GM19452 (cell line): Measurements from ENCODE around the gene TFCP2L1.
A peak's percentile ranks its signal among the peaks of the same experiment; 100 is the strongest.
"Not testable (repeated sequence)": the region's sequence is repeated elsewhere in the genome, so short reads cannot be mapped to it uniquely, and the experiment has no call there.

ENCODE experiments used
- ATAC-seq: cut with Tn5 transposase; IDR thresholded peaks from one replicate; pipeline ENCODE4 v1.9.1; 2021; ENCODE audit not compliant: unreplicated experiment

The TFCP2L1 gene, protein sequence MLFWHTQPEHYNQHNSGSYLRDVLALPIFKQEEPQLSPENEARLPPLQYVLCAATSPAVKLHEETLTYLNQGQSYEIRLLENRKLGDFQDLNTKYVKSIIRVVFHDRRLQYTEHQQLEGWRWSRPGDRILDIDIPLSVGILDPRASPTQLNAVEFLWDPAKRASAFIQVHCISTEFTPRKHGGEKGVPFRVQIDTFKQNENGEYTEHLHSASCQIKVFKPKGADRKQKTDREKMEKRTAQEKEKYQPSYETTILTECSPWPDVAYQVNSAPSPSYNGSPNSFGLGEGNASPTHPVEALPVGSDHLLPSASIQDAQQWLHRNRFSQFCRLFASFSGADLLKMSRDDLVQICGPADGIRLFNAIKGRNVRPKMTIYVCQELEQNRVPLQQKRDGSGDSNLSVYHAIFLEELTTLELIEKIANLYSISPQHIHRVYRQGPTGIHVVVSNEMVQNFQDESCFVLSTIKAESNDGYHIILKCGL

DNA sequence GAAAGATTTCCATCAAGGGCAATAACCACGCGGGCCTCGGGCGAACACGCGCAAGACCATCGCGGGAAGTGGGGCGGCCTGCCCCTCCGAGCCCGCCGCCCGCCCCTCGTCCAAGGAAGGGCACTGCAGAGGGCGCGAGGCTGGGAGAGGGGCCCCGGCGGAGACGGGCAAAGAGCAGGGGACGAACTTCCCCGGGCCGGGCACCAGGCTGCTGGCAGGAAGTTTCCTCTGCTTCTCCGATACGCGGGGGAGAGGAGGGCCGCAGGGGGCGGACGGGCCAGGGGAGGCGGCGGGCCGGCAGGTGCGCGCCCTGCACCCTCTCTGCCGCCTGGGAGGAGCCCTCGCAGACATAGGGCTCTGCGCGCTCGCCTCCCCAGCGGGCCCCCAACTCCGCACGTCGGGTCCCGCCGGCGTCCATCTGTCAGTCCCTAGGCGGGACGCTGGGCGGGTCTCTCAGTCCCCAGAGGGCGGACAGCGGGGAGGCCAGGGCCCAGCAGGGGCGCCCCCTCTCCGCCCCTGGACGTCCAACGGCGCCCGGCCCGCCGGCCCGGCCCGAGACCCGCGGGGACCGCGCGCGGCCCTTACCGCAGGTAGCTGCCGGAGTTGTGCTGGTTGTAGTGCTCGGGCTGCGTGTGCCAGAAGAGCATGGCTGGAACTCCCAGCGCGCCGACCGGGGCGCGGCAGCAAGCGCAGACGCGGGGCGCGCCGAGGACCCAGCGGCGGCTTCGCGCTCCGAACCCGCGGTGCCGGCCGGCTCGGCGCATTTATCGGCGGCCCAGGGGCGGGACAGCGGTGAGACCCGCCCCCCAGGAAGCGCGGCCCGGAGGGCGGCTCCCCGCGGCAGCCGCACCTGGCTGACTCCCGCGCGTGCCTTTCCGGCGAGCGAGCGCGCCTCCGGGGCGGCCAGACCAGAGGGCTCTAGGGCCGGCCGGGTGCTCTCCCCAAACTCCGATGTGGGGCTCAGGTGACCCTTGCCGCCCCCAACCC is at the start of gene TFCP2L1:
Gene TFCP2L1, minus strand, starts transcription at position 740 of the 987 bp plus-strand sequence. Its CDS starts 93 bp downstream, at position 647.
- no peak for ATAC-seq

DNA sequence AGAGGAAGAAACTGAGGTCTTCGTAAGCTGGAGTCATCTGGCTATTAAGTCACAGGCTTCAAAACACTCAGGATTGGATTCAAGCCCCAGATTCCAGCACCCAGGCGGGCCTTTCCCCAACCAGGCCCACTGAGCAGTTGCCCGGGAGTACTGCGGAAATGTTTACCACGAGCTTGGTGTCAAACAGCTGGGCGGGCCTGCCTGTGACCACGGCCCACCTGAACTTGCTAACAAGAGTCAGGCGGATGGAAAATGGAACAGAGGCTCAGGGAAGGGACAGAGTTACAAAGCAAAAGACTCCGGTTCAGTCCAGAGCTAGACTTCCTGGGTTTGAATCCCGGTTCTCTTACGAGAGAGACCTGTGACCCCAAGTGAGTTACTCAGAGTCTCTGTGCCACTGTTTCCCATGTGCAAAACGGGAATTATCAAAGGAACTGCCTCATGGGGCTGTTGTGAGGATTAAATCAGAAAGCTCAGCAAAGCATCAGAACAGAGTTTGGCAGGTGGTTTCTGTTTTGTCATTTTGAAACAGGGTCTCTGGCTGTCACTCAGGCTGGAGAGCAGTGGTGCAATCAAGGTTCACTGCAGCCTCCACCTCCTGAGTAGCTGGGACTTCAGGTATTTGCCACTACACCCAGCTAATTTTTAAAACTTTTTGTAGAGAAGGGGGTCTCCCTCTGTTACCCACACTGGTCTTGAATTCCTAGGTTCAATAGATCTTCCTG is 49.0 kb upstream of the TFCP2L1 start:
- peak; percentile 83 for ATAC-seq

DNA sequence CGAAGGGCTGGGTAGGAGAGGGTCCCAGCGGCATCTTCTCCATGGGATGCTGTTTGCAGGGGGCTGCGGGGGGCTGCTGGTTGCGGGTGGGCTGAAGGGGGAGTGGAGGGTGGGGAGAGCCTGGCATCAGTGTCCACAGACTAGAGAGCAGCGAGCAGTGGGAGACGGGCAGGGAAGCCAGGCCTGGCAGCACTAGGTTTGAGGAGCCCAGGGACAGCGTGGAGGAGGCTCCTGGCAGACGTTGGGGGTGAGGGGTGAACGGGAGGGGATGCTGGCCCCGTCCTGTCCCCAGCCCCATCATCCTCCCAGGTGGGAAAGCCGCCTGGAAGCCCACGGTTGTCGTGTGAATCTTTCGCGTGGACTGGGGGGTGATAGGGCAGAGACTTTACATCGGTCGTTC is 48.2 kb upstream of the TFCP2L1 start:
- no peak for ATAC-seq

DNA sequence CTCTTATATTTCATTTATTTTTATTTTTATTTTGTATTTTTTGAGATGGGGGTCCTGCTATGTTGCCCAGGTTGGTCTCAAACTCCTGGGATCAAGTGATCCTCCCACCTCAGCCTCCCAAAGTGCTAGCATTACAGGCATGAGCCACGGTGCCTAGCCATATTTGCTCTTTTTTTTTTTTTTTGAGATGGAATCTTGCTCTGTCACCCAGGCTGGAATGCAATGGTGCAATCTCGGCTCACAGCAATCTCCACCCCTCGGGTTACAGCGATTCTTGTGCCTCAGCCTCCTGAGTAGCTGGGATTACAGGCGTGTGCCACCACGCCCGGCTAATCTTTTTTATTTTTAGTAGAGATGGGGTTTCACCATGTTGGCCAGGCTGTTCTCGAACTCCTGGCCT is 46.3 kb upstream of the TFCP2L1 start:
- not testable (repeated sequence) for ATAC-seq

DNA sequence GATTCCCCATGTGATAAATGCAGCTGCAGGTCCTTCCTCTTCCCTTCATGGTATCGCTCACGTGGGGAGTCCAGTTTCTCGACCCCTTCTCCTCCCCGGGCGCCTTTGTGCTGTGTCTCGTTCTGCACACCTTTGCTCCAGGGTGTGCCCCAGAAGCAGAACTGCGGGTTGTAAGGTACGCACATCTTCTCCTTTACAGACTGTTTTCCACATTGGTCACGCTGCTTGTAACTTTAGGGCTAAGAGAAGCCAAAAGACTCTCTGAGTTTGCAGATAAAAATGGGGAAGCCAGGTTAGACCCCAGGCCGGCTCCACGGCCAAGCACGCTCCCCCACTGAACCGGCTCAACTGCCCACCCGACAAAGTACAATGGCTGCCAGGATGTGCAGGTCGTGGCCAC is 45.9 kb upstream of the TFCP2L1 start:
- ATAC-seq: no peak

DNA sequence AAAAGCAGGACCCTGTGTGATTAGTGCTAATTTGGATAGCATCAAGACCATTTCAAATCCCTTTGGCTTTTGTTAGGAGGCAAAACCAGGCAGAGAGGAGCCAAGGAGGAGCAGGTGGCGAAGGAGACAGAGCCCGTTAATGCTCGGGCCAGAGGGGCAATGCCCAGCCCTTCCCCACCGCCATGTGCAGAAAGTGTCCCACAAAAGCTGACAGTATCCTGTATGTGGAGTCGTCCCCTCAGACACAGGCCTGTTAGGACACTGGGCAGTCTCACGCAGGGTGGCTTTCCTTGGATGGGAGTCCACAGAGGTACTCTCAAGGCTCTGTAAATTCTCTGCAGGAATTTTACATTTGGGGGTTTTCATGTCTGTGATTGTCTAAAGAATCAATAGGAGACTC is 44.8 kb upstream of the TFCP2L1 start:
- no peak for ATAC-seq

DNA sequence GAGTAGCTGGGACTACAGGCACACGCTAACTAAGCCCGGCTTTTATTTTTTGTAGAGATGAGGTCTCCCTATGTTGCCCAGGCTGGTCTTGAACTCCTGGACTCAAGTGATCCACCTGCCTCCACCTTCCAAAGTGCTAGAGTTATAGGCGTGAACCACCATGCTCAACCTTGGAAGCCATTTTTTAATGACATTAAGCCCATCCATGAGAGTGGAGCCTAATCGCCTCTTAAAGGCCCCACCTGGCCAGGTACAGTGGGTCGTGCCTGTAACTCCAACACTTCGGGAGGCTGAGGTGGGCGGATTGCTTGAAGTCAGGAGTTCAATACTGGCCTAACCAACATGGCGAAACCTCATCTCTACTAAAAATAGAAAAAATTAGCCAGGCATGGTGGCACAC is 41.6 kb upstream of the TFCP2L1 start:
- ATAC-seq: no peak

DNA sequence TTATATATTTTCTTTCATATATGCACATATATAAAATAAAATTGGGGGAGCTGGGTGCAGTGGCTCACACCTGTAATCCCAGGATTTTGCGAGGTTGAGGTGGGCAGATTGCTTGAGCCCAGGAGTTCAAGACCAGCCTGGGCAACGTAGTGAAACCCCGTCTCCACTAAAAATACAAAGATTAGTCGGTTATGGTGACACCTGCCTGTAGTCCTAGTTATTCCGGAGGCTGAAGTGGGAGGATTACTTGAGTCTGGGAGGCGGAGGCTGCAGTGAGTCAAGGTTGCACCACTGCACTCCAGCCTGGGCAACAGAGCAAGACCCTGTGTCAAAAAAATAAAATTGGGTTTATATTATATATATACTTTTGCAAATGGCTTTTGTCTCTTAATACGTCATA is 39.6 kb upstream of the TFCP2L1 start:
- no peak for ATAC-seq

DNA sequence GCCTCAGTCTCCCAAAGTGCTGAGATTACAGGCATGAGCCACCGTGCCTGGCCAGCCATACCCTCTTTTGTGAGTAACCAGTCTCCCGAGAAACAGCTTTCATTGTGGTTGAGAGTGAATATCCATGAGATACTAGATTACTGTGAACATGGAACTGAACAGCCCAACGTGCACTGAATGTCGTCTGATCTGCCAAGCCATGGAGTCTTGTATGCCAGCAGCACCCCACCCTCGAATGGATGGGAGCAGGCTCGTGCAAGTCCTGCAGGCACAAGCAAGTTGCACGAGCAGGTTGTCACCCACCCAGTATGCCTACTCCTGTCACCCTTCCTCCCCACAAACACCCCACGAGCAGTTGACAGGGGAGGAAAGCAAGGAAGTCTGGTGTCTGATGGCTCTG is 36.5 kb upstream of the TFCP2L1 start:
- no peak for ATAC-seq

DNA sequence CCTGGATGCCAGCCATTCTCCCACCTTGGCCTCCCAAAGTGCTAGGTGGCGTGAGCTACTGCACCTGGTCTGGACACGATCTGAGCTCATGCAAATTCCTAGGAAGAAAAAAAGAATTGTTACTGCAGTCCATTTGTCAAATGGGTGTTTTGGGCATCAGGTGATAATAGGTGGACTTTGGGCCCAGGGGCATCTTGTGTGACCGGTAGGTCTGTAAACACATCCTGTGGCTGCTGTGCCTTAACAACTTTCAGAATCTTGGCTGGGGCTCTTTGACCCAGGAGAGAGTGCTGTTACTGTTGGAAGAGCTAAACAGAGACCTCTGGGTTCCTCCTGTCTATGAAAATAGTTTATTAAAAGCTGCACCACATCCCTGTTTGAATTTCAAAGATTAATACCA is 34.9 kb upstream of the TFCP2L1 start:
- ATAC-seq: no peak

DNA sequence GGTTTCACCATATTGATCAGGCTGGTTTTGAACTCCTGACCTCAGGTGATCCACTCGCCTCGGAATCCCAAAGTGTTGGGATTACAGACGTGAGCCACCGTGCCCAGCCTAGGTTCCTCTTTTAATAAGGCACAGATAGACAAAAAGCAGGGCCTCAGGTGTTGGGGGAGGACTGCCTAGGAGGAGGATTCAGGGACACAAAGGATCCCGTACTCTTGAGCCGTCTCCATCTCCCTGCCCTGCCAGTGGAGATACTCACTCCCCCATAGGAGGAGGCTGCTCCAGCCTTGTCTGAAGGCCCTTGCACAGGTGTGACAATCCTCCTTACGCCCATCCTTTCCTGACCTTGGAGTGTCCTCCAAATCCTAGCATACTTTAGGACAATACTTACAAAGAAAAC is 32.0 kb upstream of the TFCP2L1 start:
- ATAC-seq: no peak

DNA sequence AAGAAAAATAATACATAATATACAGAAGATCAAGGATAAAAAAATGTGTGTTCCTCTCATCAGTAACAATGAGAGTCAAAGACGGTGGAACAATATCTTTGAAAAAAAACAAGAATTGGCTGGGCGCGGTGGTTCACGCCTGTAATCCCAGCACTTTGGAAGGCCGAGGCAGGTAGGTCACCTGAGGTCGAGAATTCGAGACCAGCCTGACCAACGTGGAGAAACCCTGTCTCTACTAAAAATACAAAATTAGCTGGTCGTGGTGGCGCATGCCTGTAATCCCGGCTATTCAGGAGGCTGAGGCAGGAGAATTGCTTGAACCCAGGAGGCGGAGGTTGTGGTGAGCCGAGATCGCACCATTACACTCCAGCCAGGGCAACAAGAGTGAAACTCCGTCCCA is 28.7 kb upstream of the TFCP2L1 start:
- ATAC-seq: not testable (repeated sequence)

DNA sequence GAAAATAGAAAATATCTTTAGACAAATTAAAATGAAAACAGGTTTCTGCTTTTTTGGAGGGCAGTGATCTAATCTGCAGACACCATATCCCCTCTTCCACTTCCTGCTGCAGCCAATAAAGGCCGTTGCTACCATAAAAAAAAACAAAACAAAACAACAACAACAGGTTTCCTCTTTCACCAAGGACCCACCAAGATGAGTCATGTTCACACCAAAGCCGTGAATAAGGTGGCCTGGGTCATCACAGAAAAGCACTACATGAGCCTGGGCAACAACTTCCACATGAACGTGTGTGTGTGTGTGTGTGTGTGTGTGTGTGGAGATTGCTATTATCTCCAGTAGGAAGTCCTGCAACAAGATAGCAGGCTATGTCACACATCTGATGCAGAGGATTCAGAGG is 24.8 kb upstream of the TFCP2L1 start:
- ATAC-seq: peak; percentile 97

DNA sequence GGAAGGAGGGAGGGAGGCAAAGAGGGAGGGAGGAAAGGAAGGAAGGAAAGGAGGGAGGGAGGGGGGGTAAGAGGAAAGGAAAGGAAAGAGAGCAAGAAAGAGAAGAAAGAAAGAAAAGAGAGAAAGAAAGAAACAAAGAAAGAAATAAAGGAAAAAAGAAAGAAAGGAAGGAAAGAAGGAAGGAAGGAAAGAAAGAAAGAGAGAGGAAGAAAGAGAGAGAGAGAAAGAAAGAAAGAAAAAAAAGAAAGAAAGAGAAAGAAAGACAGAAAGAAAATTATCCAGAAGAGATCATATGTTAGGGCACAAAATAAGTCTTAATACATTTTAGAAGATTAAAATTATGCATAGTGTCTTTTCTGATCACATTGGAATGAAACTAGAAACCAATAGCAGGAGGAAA is 24.3 kb upstream of the TFCP2L1 start:
- no peak for ATAC-seq

DNA sequence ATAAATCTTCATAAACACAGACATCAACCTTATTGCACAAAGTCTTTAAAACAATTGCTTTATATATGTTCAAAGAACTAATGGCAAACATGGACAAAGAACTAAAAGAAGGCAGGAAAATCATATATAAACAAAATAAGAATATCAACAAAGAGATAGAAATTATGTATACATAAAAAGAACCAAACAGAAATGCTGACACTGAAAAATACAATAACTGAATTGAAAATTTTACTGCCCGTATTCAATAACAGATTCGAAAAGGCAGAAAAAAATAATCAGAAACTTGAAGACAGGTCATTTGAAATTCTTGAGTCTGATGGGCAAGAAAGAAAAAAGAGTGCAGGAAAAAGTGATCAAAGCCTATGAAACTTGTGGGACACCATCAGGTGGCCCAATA is 22.0 kb upstream of the TFCP2L1 start:
- ATAC-seq: no peak

DNA sequence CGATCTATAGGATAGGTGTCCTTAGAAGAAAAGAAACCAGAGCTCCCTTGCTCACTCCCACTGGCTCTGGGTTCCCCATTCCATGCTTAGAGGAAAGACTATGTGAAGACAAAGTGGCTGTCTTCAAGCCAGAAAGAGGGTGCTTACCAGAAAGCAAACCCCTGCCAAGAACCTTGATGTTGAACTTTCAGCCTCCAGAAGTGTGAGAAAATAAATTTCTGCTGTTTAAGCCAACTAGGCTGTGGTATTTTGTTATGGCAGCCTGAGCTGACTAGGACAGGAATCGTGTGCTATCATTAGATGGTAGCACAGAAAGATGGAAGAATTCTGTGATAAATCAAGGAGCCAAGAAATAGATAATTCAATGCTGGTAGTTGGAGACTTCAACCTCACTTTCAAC is 19.9 kb upstream of the TFCP2L1 start:
- ATAC-seq: no peak

DNA sequence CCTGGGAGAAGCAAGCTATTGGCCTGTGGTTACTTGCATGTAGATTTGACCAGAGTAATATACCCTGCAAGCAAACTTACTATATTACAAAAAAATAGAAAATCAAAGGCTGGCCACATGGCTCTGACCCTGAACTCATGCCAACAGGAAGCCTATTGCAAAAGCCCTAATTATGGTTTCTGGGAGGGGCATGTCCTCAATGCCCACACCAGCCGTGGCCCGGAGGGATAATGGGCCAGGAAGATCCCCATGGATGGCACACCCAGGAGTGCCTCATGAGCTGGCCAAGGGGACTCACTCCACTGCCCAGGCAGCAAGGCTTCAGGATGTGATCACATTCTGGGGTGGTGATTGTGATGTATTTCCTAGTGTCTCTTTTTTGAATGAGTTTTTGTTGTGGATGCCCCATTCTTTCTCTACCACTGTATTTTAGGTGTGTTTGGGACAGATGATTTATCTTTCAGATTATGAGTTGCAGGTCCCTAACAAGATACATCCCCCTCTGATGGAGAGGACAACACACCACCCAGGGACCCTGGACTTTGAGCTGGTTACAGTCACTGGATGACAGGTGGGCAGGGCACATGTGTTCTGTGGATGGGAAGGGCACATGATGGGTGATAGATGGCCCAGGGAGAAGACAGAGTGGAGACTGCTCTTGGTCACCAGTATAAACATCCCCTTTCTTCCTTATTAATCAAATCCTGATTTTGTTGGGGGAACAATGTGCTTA is 18.7 kb upstream of the TFCP2L1 start:
- no peak for ATAC-seq

DNA sequence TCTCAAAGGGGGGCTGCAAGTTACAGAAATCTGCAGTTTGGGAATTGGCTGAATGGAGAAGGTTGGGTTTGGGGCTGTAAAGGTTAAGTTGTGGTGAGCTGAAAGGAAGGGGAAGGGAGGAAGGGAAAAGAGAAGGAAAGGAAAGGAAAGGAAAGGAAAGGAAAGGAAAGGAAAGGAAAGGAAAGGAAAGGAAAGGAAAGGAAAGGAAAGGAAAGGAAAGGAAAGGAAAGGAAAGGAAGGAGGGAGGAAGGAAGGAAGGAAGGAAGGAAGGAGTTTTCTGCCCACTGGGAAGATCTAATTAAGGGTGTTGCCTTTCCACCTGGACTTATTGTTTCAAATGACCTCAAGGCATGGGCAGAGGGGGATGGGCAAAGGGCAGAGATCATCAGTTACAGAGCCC is 16.2 kb upstream of the TFCP2L1 start:
- ATAC-seq: not testable (repeated sequence)

DNA sequence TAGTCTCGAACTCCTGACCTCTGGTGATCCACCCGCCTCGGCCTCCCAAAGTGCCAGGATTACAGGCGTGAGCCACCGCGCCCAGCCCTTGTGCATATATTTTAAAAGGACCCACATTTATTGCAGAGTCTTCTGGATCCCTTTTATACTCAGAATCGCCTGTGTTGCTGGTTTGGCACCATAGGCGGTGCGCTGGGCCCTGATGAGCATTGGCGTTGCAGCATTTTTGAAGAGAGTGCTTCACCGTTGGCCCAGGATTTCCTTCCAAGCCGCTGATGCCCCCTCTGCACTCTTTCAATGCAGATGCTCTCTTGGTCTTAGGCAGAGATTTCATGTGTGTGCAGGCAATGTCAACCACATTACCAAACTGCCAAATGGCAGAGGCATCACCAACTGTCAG is 13.5 kb upstream of the TFCP2L1 start:
- no peak for ATAC-seq

DNA sequence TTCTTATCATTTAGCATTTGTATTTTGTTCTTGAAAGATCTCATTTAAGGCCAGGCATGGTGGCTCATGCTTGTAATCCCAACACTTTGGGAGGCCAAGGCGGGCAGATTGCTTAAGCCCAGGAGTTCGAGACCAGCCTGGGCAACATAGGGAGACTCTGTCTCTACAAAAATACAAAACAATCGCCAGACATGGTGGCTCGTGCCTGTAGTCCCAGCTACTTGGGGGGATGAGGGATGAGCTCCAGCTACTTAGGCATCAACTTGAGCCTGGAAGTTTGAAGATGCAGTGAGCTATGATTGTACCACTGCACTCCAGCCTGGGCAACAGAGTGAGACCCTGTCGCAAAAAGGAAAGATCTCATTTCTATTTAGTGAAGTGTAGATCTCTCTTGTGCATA is 12.9 kb upstream of the TFCP2L1 start:
- not testable (repeated sequence) for ATAC-seq
